C4-2B (cell line): ENCODE results near the gene EEPD1.

ENCODE experiments used
- CTCF ChIP-seq: fragments of 450-650 bp; conservative IDR thresholded peaks from 2 replicates; pipeline ENCODE4 v1.5.1; 2017; ENCODE audit warnings: mild to moderate bottlenecking
- ZFX ChIP-seq: fragments of 450-650 bp; IDR thresholded peaks from 2 replicates; pipeline ENCODE4 v1.6.1; 2017

- TF ChIP-seq CTCF (no peak), ZFX (no peak)
Observed at GRCh38 chr7:36188906-36189305, 35.9 kb downstream of the EEPD1 start.
